Stimulated activated naive CD8-positive, alpha-beta T cell treated with anti-CD3 and anti-CD28 coated beads, Interleukin-15, Interleukin-2, amounts not matched to agents 100 U/mL and 50 U/mL, for 24 hours (primary cell): ENCODE data around the gene SEPTIN2.
A peak's percentile ranks its signal among the peaks of the same experiment; 100 is the strongest.
"Not testable (repeated sequence)": the region's sequence is repeated elsewhere in the genome, so short reads cannot be mapped to it uniquely, and the experiment has no call there.

ENCODE experiments used
- ATAC-seq: fragments of 150-1000 bp; cut with Tn5 transposase; one replicate; pipeline ENCODE4 v1.10.0; 2021
- DNase-seq: peaks from one replicate; pipeline ENCODE4 v3.0.0; 2021

Gene SEPTIN2

GRCh38 chr2:241288324-241288888 is 27.3 kb upstream of the SEPTIN2 start:
- no peak for ATAC-seq

GRCh38 chr2:241289053-241289452 is 26.7 kb upstream of the SEPTIN2 start:
- no peak for DNase-seq
- ATAC-seq = no peak

More at GRCh38 chr2:241288324-241288888, 27.3 kb upstream of the SEPTIN2 start:
- no peak for DNase-seq

GRCh38 chr2:241289597-241289996 is 26.1 kb upstream of the SEPTIN2 start:
- no peak for ATAC-seq

GRCh38 chr2:241291153-241291552 is 24.6 kb upstream of the SEPTIN2 start:
- no peak for ATAC-seq
- DNase-seq = no peak

More at GRCh38 chr2:241289597-241289996, 26.1 kb upstream of the SEPTIN2 start:
- DNase-seq = no peak

GRCh38 chr2:241291977-241292376 is 23.7 kb upstream of the SEPTIN2 start:
- no peak for ATAC-seq
- DNase-seq = no peak

GRCh38 chr2:241293378-241293797 is 22.3 kb upstream of the SEPTIN2 start:
- DNase-seq, ATAC-seq: not testable (repeated sequence)

- no peak for DNase-seq
- no peak for ATAC-seq
These were observed 20.2 kb upstream of the SEPTIN2 start for GRCh38 chr2:241295326-241296095.

- DNase-seq (no peak), ATAC-seq (no peak)
These were observed 19.0 kb upstream of the SEPTIN2 start for GRCh38 chr2:241296767-241297166.

GRCh38 chr2:241298673-241299072 is 17.1 kb upstream of the SEPTIN2 start:
- DNase-seq (no peak), ATAC-seq (no peak)

GRCh38 chr2:241300000-241300399 is 15.7 kb upstream of the SEPTIN2 start:
- ATAC-seq (peak; percentile 78), DNase-seq (peak; percentile 51)

- ATAC-seq = no peak
These were observed 13.6 kb upstream of the SEPTIN2 start for GRCh38 chr2:241302083-241302482.

GRCh38 chr2:241302759-241303651 is 12.7 kb upstream of the SEPTIN2 start:
- DNase-seq (no peak), ATAC-seq (no peak)

More at GRCh38 chr2:241302083-241302482, 13.6 kb upstream of the SEPTIN2 start:
- DNase-seq = no peak

GRCh38 chr2:241304039-241304670 is 11.6 kb upstream of the SEPTIN2 start:
- DNase-seq (no peak), ATAC-seq (no peak)

- DNase-seq (no peak), ATAC-seq (no peak)
These were observed 8.7 kb upstream of the SEPTIN2 start for GRCh38 chr2:241307055-241307454.

GRCh38 chr2:241308267-241308666 is 7.5 kb upstream of the SEPTIN2 start:
- DNase-seq (no peak), ATAC-seq (no peak)

GRCh38 chr2:241308832-241309500 is 6.8 kb upstream of the SEPTIN2 start:
- no peak for ATAC-seq
- no peak for DNase-seq

GRCh38 chr2:241309684-241310117 is 6.0 kb upstream of the SEPTIN2 start:
- ATAC-seq = peak; percentile 96
- peak; percentile 66 for DNase-seq

- ATAC-seq (no peak), DNase-seq (no peak)
These were observed 4.7 kb upstream of the SEPTIN2 start for GRCh38 chr2:241310917-241311566.

- ATAC-seq (no peak), DNase-seq (no peak)
These were observed 3.6 kb upstream of the SEPTIN2 start for GRCh38 chr2:241312082-241312481.

GRCh38 chr2:241313543-241314095 is 2.1 kb upstream of the SEPTIN2 start:
- ATAC-seq = no peak
- no peak for DNase-seq
